Cerebellar cortex (tissue), 1 donor: Measurements from ENCODE around the gene D2HGDH.
"Not testable (repeated sequence)": the region's sequence is repeated elsewhere in the genome, so short reads cannot be mapped to it uniquely, and the experiment has no call there.

Source experiments
- DNase-seq: peaks from one replicate; pipeline ENCODE4 v3.0.0-alpha.2; 2015; ENCODE audit warnings: low spot score

Gene D2HGDH

DNA sequence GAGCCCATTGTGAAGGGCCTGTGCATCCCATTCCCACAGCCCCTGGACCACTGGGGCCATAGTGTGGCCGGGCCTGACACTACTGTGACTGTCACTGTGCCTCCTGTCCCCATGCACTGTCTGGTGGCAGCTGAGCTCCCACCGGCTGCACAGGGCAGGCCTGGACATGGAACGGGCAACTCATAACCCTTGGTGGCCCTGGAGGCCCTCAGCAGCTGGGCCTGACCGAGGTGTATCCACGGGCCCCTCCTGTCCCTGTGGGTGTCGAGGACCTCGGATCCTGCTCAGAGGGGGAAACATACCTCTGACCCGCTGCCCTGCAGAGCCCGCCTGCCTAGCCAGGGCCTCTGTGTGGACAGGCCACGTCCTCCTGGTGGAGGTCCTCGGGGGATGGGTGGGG is 34.4 kb downstream of the D2HGDH start:
- DNase-seq, result no peak

GRCh38 chr2:241769819-241770184 is 35.4 kb downstream of the D2HGDH start:
- DNase-seq, result no peak

DNA sequence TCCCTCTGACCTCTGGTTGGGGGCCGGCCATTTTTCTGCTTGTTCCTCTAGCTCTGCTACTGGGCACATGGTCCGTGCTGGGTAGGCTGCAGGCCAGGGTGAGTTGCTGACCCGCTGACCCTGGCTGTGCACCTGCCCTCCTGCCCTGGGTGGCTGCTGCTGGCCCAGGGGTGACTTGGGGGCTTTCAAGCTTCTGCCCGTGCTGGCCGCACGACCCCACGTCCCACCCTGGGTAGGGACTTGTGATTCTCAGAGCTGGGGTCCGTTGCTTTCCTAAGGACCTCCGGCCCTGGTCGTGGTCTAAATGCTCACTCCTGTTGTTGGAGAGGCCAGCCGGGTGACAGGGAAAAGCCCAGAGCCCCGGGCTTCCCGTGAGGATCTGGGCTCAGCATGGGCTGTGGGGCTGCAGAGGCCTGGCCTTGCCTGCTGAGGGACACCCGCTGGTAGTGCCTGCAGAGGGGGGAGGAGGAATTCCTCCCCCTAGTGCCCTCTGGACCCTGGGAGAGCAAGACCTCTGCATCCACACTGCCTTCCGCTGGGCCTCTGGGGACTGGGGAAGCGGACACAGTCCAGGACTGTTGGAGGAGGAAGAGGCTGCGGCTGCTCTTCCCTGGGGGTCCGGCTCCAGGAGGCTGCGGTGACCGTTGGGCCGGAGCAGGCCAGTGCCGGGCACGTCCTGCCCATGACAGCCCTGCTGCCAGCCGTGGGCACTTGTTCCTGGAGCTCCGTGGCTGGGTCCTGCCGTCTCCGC is 35.9 kb downstream of the D2HGDH start:
- DNase-seq, result no peak

DNA sequence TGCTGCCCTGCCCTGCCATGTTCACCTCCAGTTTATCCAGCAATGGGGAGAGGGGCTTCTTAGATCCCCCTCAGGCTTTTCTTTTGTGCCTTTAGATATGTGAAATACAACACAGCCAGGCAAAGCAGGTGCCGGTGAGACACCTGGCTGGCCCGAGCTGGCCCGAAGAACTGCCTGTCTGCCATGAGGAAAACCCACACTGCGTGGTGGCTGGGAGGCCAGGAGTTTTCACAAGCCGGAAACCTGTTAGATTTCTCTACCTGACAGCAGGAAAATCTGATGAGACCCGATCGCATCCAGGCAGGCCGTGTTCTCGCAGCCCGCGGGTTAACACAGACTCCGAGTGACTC is 36.5 kb downstream of the D2HGDH start:
- no peak for DNase-seq

DNA sequence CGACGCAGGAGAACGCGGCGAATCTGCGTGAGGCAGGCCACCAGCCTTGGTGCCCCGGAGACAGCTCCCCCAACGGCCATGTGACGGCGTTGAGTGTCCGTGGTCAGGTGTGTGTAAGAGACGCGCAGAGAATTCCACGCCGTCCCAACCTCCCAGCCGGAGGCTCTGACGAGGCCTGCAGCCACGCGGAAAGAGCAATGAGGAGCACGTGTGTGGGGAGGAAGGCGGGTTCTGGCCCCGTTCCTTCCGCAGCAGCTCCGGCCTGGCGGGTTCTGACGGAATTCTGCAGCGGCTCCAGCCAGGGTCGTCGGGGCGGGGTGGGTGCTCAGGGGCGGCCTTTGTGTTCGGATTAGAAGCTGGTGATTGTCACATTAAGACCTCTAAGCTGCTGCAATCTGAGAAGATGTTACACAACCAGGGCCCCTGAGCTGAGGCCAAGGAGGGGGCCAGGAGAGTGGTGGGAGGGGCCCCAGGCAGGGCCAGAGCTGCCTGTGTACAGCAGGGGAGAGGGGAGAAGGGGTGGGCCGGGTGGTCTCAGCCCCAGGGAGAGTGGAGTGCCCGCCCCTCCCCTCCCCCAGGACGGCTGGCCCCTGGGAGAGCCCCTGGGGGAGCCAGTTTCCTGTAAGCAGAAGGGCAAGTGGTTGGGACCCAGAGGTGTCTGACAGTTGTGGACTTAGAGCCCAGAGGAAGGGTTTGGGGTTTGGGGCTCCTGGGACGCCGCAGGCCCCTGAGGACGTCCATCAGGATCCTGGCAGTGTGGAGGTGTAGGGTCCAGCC is 37.0 kb downstream of the D2HGDH start:
- no peak for DNase-seq

DNA sequence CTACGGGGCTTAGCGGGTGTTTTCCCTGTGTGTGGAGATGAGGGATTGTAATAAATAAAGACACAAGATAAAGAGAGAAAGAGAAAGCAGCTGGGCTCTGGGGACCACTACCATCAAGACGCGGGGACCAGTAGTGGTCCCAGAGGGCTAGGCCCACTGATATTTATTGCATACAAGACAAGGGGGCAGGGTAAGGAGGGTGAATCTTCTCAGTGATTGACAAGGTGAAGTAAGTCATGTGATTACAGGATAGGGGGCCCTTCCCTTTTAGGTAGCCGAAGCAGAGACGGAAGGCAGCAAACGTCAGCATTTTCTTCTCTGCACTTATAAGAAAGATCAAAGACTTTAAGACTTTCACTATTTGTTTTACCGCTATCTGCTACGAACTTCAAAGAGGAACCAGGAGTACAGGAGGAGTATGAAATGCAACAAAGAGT is 37.7 kb downstream of the D2HGDH start:
- DNase-seq, result no peak

- DNase-seq, result no peak
These were observed 39.3 kb downstream of the D2HGDH start for GRCh38 chr2:241773511-241774418.

GRCh38 chr2:241774419-241775222 is 40.2 kb downstream of the D2HGDH start:
- no peak for DNase-seq

GRCh38 chr2:241775223-241776177 is 41.1 kb downstream of the D2HGDH start:
- DNase-seq, result no peak

DNA sequence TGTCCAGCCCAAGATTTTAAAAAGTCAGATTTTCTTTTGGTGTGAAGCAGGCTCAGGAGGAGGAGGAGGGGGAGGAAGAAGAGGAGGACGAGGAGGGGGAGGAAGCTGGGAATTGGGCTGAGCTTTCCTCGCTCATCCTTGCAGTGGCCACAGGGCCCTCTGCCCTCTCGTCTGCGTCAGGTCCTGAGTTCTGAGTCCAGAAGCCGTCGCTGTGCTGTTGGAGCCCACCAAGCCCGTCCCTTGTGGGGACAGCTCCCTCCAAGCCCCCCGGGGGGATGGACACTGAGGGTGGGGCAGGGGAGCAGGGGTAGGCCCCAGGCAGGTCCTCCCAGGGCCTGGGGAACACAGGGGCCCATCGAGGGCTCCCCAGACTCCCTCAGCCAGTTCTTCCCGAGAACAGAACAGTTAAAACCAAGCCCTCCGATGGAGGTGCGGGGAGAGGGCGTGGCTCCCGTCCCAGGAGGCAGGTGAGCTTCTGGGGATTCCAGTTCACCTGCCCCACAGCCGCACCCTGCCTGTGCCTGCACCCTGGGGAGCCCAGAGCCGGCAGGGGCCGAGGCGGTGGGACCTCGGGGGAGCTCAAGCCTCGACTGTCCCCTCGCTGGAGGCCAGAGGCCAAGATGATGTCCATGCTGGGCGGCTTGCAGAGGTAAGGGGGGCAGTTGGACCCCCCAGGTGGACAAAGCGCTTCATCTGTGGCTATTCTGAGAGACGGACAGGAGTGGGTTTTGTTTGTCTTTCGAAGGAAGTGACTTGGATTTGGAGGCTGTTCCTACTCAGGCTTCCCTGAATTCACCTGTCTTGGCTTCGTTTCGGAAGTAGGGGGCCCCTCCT is 42.1 kb downstream of the D2HGDH start, which contains the start of gene GAL3ST2:
Gene GAL3ST2, plus strand, starts transcription at position 487 of the 834 bp plus-strand sequence. Its CDS starts 134 bp downstream, at position 621.
- no peak for DNase-seq

GRCh38 chr2:241777170-241777685 is 42.8 kb downstream of the D2HGDH start:
- no peak for DNase-seq

DNA sequence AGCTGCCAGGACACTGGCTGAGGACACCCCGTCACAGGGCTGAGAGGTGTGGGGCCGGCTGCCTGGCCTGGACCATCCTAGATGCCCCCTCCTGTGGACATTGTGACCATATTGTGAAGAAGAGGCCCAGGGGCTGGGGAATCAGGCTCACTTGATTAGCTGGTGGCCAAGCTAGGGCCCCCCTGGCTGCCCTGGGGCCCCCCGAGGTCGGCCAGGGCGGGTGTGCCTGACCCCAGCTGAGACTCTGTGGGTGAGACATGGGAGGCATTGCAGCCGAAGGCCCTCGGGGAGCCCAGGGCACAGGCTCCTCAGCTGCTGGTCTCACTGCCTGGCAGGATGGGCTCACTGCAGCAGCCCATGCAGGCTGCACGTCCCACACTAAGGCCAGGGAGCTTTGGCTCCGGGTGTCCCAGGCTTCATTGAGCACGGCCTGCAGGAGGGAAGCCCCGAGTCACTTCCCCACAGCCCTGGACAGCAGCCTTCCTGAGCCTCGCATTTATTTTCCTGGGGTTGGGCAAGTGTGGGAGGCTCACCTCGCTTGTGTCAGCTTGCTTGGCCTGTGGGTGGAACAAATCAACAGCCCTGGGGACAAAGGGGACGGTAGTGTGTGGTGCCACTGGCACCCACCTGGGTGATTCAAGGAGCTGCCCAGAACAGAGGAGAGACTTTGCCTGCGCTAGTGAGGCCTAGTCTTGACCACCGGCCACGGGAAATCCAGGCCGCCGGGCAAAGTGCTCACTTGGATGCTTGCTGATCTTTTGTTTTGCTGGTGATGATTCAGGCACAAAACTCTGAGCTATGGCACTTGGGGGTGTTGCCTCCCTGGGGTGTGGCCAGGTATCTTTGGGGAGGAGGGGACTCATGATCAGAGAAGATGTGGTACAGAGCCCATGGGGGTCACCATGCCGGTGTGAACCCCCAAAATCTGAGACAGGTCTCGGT is 43.5 kb downstream of the D2HGDH start:
- DNase-seq, result no peak

- no peak for DNase-seq
These were observed 46.6 kb downstream of the D2HGDH start for GRCh38 chr2:241780939-241781569.

- DNase-seq, result not testable (repeated sequence)
These were observed 47.6 kb downstream of the D2HGDH start for GRCh38 chr2:241782053-241782452.

- no peak for DNase-seq
These were observed 53.7 kb downstream of the D2HGDH start for GRCh38 chr2:241788135-241788534.

GRCh38 chr2:241788572-241788971 is 54.1 kb downstream of the D2HGDH start:
- no peak for DNase-seq

DNA sequence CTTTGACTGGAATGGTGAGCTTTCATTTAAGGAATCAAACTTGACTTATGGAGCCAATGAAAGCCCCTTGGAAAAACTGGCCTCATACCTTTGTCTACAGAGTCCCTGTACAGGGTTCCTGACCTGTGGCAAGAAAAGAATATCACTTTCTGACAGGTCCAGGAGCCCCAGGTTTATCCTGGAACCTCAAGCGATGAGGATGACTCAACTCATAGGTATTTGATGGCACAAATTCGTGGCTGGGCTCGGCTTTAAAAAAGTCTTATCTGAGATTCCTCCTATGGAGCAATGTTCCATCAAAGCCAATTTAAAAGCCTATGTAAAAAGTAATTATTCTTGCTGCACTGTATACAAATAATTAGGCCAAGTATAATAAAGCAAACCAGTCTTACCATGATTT is 57.0 kb downstream of the D2HGDH start:
- DNase-seq, result not testable (repeated sequence)

DNA sequence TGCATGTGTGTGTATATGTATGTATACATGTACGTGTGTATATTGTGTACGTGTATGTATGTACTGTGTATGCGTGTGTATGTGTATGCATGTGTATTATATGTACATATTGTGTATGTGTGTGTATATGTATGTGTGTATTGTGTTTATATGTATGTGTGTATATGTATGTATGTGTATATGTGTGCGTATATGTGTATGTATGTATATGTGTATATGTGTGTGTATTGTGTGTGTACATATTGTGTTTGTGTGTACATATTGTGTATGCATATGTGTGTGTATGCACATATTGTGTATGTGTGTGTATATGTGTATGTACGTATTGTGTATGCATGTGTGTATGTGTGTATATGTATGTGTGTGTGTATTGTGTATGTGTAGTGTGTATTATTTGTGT is 59.0 kb downstream of the D2HGDH start:
- no peak for DNase-seq
